Measurements from ENCODE around the gene TSPOAP1.

Gene TSPOAP1, protein sequence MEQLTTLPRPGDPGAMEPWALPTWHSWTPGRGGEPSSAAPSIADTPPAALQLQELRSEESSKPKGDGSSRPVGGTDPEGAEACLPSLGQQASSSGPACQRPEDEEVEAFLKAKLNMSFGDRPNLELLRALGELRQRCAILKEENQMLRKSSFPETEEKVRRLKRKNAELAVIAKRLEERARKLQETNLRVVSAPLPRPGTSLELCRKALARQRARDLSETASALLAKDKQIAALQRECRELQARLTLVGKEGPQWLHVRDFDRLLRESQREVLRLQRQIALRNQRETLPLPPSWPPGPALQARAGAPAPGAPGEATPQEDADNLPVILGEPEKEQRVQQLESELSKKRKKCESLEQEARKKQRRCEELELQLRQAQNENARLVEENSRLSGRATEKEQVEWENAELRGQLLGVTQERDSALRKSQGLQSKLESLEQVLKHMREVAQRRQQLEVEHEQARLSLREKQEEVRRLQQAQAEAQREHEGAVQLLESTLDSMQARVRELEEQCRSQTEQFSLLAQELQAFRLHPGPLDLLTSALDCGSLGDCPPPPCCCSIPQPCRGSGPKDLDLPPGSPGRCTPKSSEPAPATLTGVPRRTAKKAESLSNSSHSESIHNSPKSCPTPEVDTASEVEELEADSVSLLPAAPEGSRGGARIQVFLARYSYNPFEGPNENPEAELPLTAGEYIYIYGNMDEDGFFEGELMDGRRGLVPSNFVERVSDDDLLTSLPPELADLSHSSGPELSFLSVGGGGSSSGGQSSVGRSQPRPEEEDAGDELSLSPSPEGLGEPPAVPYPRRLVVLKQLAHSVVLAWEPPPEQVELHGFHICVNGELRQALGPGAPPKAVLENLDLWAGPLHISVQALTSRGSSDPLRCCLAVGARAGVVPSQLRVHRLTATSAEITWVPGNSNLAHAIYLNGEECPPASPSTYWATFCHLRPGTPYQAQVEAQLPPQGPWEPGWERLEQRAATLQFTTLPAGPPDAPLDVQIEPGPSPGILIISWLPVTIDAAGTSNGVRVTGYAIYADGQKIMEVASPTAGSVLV (N-terminal part only)

GRCh38 chr17:58328195-58329034 lies at the start of gene TSPOAP1:
Gene TSPOAP1, minus strand, starts transcription at chr17:58328795. Its CDS starts 875 bp downstream, at chr17:58327920.
- peak; percentile 82 for DNase-seq

DNA sequence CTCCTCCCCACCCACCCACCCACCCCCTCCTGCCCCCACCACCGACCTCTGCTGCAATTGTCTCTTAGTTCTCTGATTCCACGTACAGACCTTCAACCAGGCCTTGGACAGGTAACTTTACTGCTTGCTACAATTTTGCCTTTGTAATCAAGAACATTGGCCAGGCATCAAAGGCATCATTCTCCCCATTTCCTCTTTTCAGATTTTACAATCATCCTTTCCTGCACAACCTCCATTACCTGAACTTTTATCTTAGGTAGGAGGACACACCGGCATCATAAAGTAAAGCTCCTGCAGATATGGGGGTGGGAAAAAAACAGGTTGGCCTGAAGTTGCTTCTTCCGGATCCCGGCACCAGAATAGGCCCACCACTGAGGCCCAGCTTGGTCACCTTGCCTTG lies 49.1 kb upstream of the TSPOAP1 start:
- no peak for DNase-seq

GRCh38 chr17:58377093-58377601 lies 48.6 kb upstream of the TSPOAP1 start:
- DNase-seq, result no peak

GRCh38 chr17:58376472-58377000 lies 47.9 kb upstream of the TSPOAP1 start:
- no peak for DNase-seq

DNA sequence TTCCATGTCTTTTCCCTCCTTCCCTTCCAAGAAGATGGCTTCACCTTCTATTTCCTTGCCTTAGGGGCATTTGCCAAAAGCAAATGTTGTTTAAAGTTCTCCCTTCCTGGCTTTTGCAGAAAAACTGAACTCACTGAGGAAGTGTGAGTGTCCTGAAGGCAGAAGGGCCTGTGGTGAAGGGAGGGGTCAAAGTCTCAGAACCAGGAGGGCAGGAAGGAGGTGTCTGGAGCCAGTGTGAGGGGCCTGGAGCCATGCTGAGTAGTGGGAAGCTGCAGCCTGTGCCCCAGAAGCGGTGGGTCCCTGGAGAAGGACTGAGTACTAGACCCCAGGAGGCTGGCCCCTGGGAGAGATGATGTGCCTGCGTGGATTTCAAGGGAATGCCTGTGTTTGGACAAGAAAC lies 47.2 kb upstream of the TSPOAP1 start:
- DNase-seq, result no peak

GRCh38 chr17:58375256-58375655 lies 46.7 kb upstream of the TSPOAP1 start:
- DNase-seq, result no peak

DNA sequence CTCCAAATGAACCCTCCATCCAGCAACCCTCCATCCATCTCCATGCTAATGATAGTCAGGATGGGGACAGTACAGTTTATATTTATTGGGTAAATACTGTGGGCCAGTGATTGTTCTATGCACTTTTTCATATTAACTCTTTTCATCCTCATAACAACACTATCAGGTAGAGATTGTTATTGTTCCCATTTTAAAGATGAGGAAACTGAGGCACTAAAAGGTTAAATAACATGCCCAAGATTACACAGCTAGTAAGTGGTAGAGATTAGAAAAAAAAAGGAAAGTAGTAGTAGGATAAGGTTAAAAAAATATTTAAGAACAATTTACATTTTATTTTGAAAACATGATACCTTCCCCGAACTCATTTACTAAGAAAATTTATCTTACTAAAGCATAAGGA lies 45.3 kb upstream of the TSPOAP1 start:
- DNase-seq, result no peak

DNA sequence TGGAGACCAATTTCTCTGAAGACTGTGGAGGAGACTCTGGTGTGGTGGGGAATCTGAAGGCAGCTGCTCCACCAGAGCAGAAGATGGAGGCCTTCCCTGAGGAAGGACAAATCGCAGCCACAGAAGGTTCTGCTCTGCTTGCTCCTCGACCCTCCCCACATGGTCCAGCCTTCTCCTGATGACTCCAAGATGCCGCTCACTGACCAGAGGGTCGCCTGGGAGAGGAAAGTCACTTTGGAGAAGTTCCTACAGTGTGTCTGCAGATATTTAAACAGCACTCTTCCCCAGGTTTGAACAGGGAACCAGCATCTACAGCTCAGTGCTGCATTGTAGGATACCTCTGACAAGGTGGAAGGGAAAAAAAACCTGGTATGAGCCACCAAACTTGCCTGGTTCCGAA lies 44.4 kb upstream of the TSPOAP1 start:
- DNase-seq, result no peak

- no peak for DNase-seq
Observed at GRCh38 chr17:58371300-58371950, 42.8 kb upstream of the TSPOAP1 start.

- no peak for DNase-seq
Observed at GRCh38 chr17:58370716-58371115, 42.1 kb upstream of the TSPOAP1 start.

GRCh38 chr17:58370309-58370708 lies 41.7 kb upstream of the TSPOAP1 start:
- no peak for DNase-seq

GRCh38 chr17:58369214-58370031 lies 40.8 kb upstream of the TSPOAP1 start:
- no peak for DNase-seq

- DNase-seq, result no peak
Observed at GRCh38 chr17:58368860-58369213, 40.2 kb upstream of the TSPOAP1 start.

DNA sequence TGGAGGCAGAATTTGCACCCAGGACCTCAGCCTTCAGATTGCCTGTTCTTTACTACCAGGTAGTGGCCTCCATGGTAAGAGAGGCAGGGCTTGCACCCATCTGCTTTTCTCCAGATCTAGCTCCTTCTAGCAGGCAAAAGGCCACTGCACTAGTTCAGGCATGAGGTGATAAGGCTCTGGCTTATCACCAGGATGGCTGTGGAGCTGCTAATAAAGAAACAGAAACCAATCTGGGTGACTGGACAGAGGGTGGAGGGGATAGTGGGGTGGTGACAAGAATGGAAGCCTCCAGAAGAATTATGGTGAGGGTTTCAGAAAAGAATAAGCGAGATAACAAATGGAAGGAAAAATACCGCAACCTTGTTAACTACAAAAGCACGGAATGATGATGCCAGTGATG lies 38.9 kb upstream of the TSPOAP1 start:
- no peak for DNase-seq

GRCh38 chr17:58365980-58366595 lies 37.5 kb upstream of the TSPOAP1 start:
- no peak for DNase-seq

- DNase-seq, result no peak
Observed at GRCh38 chr17:58365185-58365979, 36.8 kb upstream of the TSPOAP1 start.

- no peak for DNase-seq
Observed at GRCh38 chr17:58364270-58364942, 35.8 kb upstream of the TSPOAP1 start.

DNA sequence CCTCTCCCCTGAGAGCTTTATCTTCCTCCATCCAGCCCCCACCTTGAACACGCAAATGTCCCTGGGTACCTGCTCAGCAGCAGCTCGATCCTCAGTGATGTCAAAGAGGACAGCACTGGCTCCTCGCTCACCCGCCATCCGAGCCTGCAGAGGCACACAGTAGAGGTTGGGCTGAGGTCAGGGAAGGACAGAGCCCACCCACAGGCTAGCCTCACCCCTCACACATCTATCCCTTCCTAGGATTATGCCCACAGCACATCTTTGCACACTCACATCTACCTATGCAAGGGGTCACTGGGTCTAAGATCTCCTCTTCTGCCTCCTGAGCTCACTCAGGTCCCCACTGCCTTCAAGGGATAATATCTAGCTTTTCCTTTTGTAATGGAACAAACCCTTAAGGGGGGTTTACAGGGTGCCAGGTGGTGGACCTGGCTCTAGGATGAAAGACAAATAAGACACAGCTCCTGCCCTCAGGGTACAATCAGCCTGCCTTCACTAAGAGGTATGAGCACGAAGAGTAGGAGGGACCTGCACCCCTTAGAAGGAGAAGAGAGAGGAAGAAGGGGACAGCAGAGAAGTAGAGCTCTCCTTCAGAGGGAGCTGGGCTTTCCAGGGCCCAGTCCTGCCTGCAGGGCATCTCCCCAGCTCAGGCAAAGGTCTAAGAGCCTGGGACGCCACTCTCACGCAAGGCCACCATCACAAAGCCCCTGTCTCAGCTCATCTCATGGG lies 35.0 kb upstream of the TSPOAP1 start:
- no peak for DNase-seq

Measured in stimulated activated CD4-positive, alpha-beta T cell treated with anti-CD3 and anti-CD28 coated beads, Interleukin-4, amount 100 ng/mL, for 1 hour (primary cell).